H1 (cell line): ENCODE results near the gene DNAJC10. TPM values are rescaled to one million over a fixed set of nuclear protein-coding genes. Genes with fewer than 3 reads are reported as not detected.

Experiments
- CTCF ChIA-PET: fragments of 300-600 bp; sonication (Branson Sonifier 250); formaldehyde crosslinking; loops from one replicate; lab custom pipeline; 2021; ENCODE audit not compliant: partially characterized antibody; lab: Charles Lee
- POLR2A ChIA-PET: fragments of 300-600 bp; sonication (Branson Sonifier 250); formaldehyde crosslinking; loops from one replicate; lab custom pipeline; 2021; ENCODE audit warnings: inconsistent platforms; ENCODE audit not compliant: partially characterized antibody; lab: Charles Lee
- DNase-seq, 2 experiments: peaks; one replicate each; pipeline versions ENCODE4 v3.0.0 to v3.0.0-alpha.2; 2010 to 2022; ENCODE audit warnings: low spot score in 2 of 2, low read depth in 1 of 2, mixed read lengths in 1 of 2
- FAIRE-seq: peaks from 2 replicates; lab custom pipeline; 2011; peaks lifted over from hg19 to GRCh38; lab: Jason Lieb, UNC
- H2AFZ ChIP-seq: 2 replicates; pipeline ENCODE4 v1.8.1; 2012; ENCODE audit warnings: low read length, inconsistent platforms
- H2AK5ac ChIP-seq: 2 replicates; pipeline ENCODE4 v1.6.1; 2013; ENCODE audit warnings: low read depth, low read length
- H2BK120ac ChIP-seq: replicated peaks from 2 replicates; pipeline ENCODE3; 2013; ENCODE audit warnings: low read depth, low read length, inconsistent platforms
- H2BK12ac ChIP-seq: 2 replicates; pipeline ENCODE4 v1.6.1; 2013; ENCODE audit warnings: low read depth, low read length
- H2BK15ac ChIP-seq: 2 replicates; pipeline ENCODE4 v1.6.1; 2013; ENCODE audit warnings: low read length
- H2BK20ac ChIP-seq: 2 replicates; pipeline ENCODE4 v1.6.1; 2013; ENCODE audit warnings: low read length
- H2BK5ac ChIP-seq: 2 replicates; pipeline ENCODE4 v1.6.1; 2013; ENCODE audit warnings: low read depth, low read length
- H3K14ac ChIP-seq: 2 replicates; pipeline ENCODE4 v1.6.1; 2013; ENCODE audit warnings: inconsistent platforms; ENCODE audit not compliant: insufficient read length
- H3K18ac ChIP-seq: 2 replicates; pipeline ENCODE4 v1.6.1; 2013; ENCODE audit warnings: low read length; ENCODE audit errors: extremely low read depth
- H3K23ac ChIP-seq: 2 replicates; pipeline ENCODE4 v1.6.1; 2013; ENCODE audit warnings: inconsistent platforms; ENCODE audit not compliant: insufficient read length
- H3K23me2 ChIP-seq: 2 replicates; pipeline ENCODE4 v1.6.1; 2013; ENCODE audit warnings: low read depth, low read length
- H3K27ac ChIP-seq: 2 replicates; pipeline ENCODE4 v1.6.1; 2011; ENCODE audit warnings: low read depth, low read length, inconsistent platforms
- H3K27me3 ChIP-seq, 4 experiments: replicated peaks in 1 of 4; 1 replicate in 1 of 4; 2 replicates in 3 of 4; pipeline versions ENCODE4 v1.6.1 to v1.8.1; 2011 to 2013; ENCODE audit warnings: low read length in 3 of 4, mild to moderate bottlenecking in 3 of 4, inconsistent platforms in 2 of 4, mixed read lengths in 2 of 4, moderate library complexity in 1 of 4; ENCODE audit not compliant: control insufficient read depth in 3 of 4, insufficient read depth in 3 of 4; ENCODE audit errors: extremely low read depth in 1 of 4
- H3K36me3 ChIP-seq, 4 experiments: 2 replicates each; pipeline versions ENCODE4 v1.6.1 to v1.8.1; 2011 to 2013; ENCODE audit warnings: mild to moderate bottlenecking in 4 of 4, low read length in 3 of 4, moderate library complexity in 2 of 4, control low read depth in 1 of 4, inconsistent platforms in 1 of 4; ENCODE audit not compliant: insufficient read depth in 4 of 4, control insufficient read depth in 2 of 4
- H3K4ac ChIP-seq: replicated peaks from 2 replicates; pipeline ENCODE3; 2013; ENCODE audit warnings: low read length, low read depth, mixed read lengths, inconsistent platforms; ENCODE audit not compliant: insufficient read length
- H3K4me1 ChIP-seq, 4 experiments: replicated peaks in 1 of 4; 1 replicate in 1 of 4; 2 replicates in 3 of 4; pipeline versions ENCODE4 v1.6.1 to v1.8.1; 2011 to 2013; ENCODE audit warnings: low read length in 3 of 4, inconsistent platforms in 2 of 4, mixed read lengths in 1 of 4; ENCODE audit not compliant: insufficient read depth in 4 of 4, control insufficient read depth in 3 of 4
- H3K4me2 ChIP-seq, 2 experiments: 2 replicates each; pipeline versions ENCODE4 v1.6.1 to v1.8.1; 2011 to 2013; ENCODE audit warnings: low read depth in 2 of 2, low read length in 2 of 2, control low read depth in 1 of 2, inconsistent platforms in 1 of 2, mild to moderate bottlenecking in 1 of 2; ENCODE audit not compliant: insufficient read depth in 1 of 2
- H3K4me3 ChIP-seq, 4 experiments: fragments of 200-600, 300-600 bp in 1 of 4; sonication (generic), shearing (Covaris generic), sonication (Bioruptor Twin) in 1 of 4; 2 replicates each; pipeline versions ENCODE4 v1.5.1 to v1.8.1; 2011 to 2016; ENCODE audit warnings: low read length in 4 of 4, low read depth in 3 of 4, control low read depth in 2 of 4, inconsistent platforms in 2 of 4, mild to moderate bottlenecking in 2 of 4, mixed read lengths in 1 of 4, moderate library complexity in 1 of 4; ENCODE audit not compliant: insufficient read depth in 2 of 4; ENCODE audit errors: extremely low read depth in 1 of 4
- H3K56ac ChIP-seq: replicated peaks from 2 replicates; pipeline ENCODE3; 2013; ENCODE audit warnings: low read depth, mild to moderate bottlenecking, mixed read lengths, low read length, inconsistent platforms; ENCODE audit not compliant: insufficient read length
- H3K79me1 ChIP-seq: 2 replicates; pipeline ENCODE4 v1.6.1; 2013; ENCODE audit warnings: low read depth, low read length, control low read depth
- H3K79me2 ChIP-seq, 2 experiments: 2 replicates each; pipeline versions ENCODE4 v1.6.1 to v1.8.1; 2012 to 2013; ENCODE audit warnings: low read length in 2 of 2, mild to moderate bottlenecking in 2 of 2, inconsistent platforms in 1 of 2; ENCODE audit not compliant: insufficient read depth in 2 of 2, control insufficient read depth in 1 of 2
- H3K9ac ChIP-seq, 4 experiments: replicated peaks in 1 of 4; 1 replicate in 1 of 4; 2 replicates in 3 of 4; pipeline versions ENCODE4 v1.6.1 to v1.8.1; 2011 to 2013; ENCODE audit warnings: low read depth in 3 of 4, low read length in 3 of 4, control low read depth in 2 of 4, mild to moderate bottlenecking in 2 of 4, moderate library complexity in 2 of 4, inconsistent platforms in 1 of 4; ENCODE audit errors: extremely low read depth in 1 of 4
- H3K9me3 ChIP-seq, 2 experiments: 2 replicates each; pipeline versions ENCODE4 v1.6.1 to v1.8.1; 2012 to 2013; ENCODE audit warnings: mild to moderate bottlenecking in 2 of 2, moderate library complexity in 2 of 2, control low read depth in 1 of 2, inconsistent platforms in 1 of 2, low read depth in 1 of 2, low read length in 1 of 2, mixed read lengths in 1 of 2; ENCODE audit not compliant: insufficient read depth in 2 of 2
- H4K20me1 ChIP-seq, 2 experiments: replicated peaks in 1 of 2; 2 replicates each; pipeline versions ENCODE3 to v1.8.1; 2011 to 2013; ENCODE audit warnings: inconsistent platforms in 2 of 2, low read length in 2 of 2, mild to moderate bottlenecking in 1 of 2; ENCODE audit not compliant: insufficient read depth in 2 of 2, control insufficient read depth in 1 of 2
- H4K5ac ChIP-seq: 2 replicates; pipeline ENCODE4 v1.6.1; 2013; ENCODE audit warnings: low read length, low read depth, mixed read lengths, inconsistent platforms; ENCODE audit not compliant: insufficient read length
- H4K8ac ChIP-seq: 2 replicates; pipeline ENCODE4 v1.8.0; 2013; ENCODE audit warnings: mild to moderate bottlenecking, moderate library complexity, low read length, inconsistent platforms; ENCODE audit not compliant: insufficient read depth; ENCODE audit errors: extremely low read depth
- H4K91ac ChIP-seq: replicated peaks from 2 replicates; pipeline ENCODE3; 2013; ENCODE audit warnings: low read length, mixed read lengths, inconsistent platforms; ENCODE audit not compliant: insufficient read length
- ASH2L ChIP-seq: fragments of 200-600, 300-600 bp; sonication (generic); IDR thresholded peaks from one replicate; pipeline ENCODE4 v1.7.1; 2017; ENCODE audit warnings: low read length
- BCL11A ChIP-seq, 2 experiments: IDR thresholded peaks; one replicate each; pipeline ENCODE4 v1.6.1; 2011; ENCODE audit warnings: low read depth in 2 of 2, low read length in 2 of 2, mild to moderate bottlenecking in 2 of 2
- CEBPB ChIP-seq: IDR thresholded peaks from 2 replicates; pipeline ENCODE4 v1.6.1; 2012; ENCODE audit warnings: low read depth, low read length
- CREB1 ChIP-seq: IDR thresholded peaks from 2 replicates; pipeline ENCODE4 v1.6.1; 2012; ENCODE audit warnings: inconsistent platforms
- CTBP2 ChIP-seq: IDR thresholded peaks from 2 replicates; pipeline ENCODE4 v1.7.0; 2011; ENCODE audit warnings: borderline replicate concordance, mild to moderate bottlenecking, moderate library complexity, mixed read lengths, low read length; ENCODE audit not compliant: insufficient read depth, insufficient read length
- KDM5A ChIP-seq: fragments of 200-600 bp; IDR thresholded peaks from 2 replicates; pipeline ENCODE4 v1.7.1; 2012; ENCODE audit warnings: mild to moderate bottlenecking, low read length, inconsistent platforms, mixed read lengths
- SIX5 ChIP-seq: IDR thresholded peaks from 2 replicates; pipeline ENCODE4 v1.6.1; 2011; ENCODE audit warnings: mild to moderate bottlenecking, low read depth, low read length
- SP2 ChIP-seq: IDR thresholded peaks from 2 replicates; pipeline ENCODE4 v1.6.1; 2012; ENCODE audit warnings: mild to moderate bottlenecking, low read length, inconsistent platforms
- SRF ChIP-seq: IDR thresholded peaks from 2 replicates; pipeline ENCODE4 v1.6.1; 2011; ENCODE audit warnings: mild to moderate bottlenecking, low read depth, low read length, moderate library complexity
- TCF12 ChIP-seq: IDR thresholded peaks from 2 replicates; pipeline ENCODE4 v1.6.1; 2011; ENCODE audit warnings: low read depth, mild to moderate bottlenecking, low read length
- TEAD4 ChIP-seq: IDR thresholded peaks from 2 replicates; pipeline ENCODE4 v1.6.1; 2012; ENCODE audit warnings: low read depth, low read length, inconsistent platforms, mixed read lengths
- ZNF274 ChIP-seq: IDR thresholded peaks from 2 replicates; pipeline ENCODE4 v1.7.0; 2012; ENCODE audit warnings: low read length, borderline replicate concordance; ENCODE audit errors: extremely low read depth
- WGBS, 2 experiments: shearing (Covaris generic) in 1 of 2; methylation state at CpG; one replicate each; pipeline versions ENCODE4 v1.1.6 to v1.1.7; 2013 to 2015; ENCODE audit warnings: low lambda C conversion rate in 2 of 2, mixed read lengths in 2 of 2, inconsistent platforms in 1 of 2, low coverage in 1 of 2, missing lambda C conversion rate in 1 of 2; ENCODE audit not compliant: insufficient replicate concordance in 2 of 2, insufficient coverage in 1 of 2, insufficient read length in 1 of 2; ENCODE audit errors: extremely low coverage in 1 of 2, missing lambda C conversion rate in 1 of 2; 5-methylcytosine and 5-hydroxymethylcytosine counted together
- polyA plus RNA-seq, 7 experiments: library from polyadenylated mRNA; depleted of rRNA in 3 of 7; stranded (reverse) in 5 of 7; unstranded in 2 of 7; fragments of >200 nt in 5 of 7; fragments of 200-250 nt in 2 of 7; gene quantifications; 1 replicate in 5 of 7; 2 replicates in 1 of 7; 4 replicates in 1 of 7; pipeline versions ENCODE4 v1.2.1 to v1.2.3, GENCODE V29; 2011 to 2013; ENCODE audit warnings: missing spikeins in 2 of 7, mixed read lengths in 2 of 7
- total RNA-seq: library from RNA; stranded (reverse); fragmentation: NEBNext Ultra II Directional; extraction: Animal tissue kit (Norgen Biotek cat#: 25700); gene quantifications from 2 replicates; pipeline ENCODE4 v1.2.1, GENCODE V29; 2021

DNAJC10 gene
- total and polyA plus RNA-seq, 2 of the 8 experiments (the other 6 are each of a cell fraction or from before 2014, with no cell fraction given) = 23.2 to 121 TPM

GRCh38 chr2:182819412-182819811 is 103.4 kb downstream of the DNAJC10 start:
- H4K91ac ChIP-seq = no peak overlapping the region
- H3K9ac ChIP-seq = no peak overlapping the region
- DNase-seq = no peak
- ChIA-PET POLR2A (interaction anchor here (1.1 to 1.6 kb wide), 5 partner anchors 8 to 47 kb away, joined by 3 to 7 read pairs (median 4); partner anchors contain the start of gene FRZB), CTCF (interaction anchor here (0.6 to 2.2 kb wide), 14 partner anchors 8 to 562 kb away, joined by 3 to 8 read pairs (median 4); partner anchors contain the start of gene FRZB)
- H3K27ac ChIP-seq = no peak overlapping the region
- peak overlapping the region; percentile 73 for H4K5ac ChIP-seq
- no peak overlapping the region for H2AFZ ChIP-seq
- H4K8ac ChIP-seq = no peak overlapping the region
- H3K27me3 ChIP-seq = no peaks in the 10 kb centered on the region
- no peaks in the 10 kb centered on the region for H3K23me2 ChIP-seq
- peaks cover 0 to 26% (median 4%) of the 10 kb centered on the region in 4 experiments; a peak in 4 of 7 replicates for H3K4me1 ChIP-seq
- no peak overlapping the region for H2BK12ac ChIP-seq
- no peaks in the 10 kb centered on the region for H3K79me2 ChIP-seq
- H3K18ac ChIP-seq = no peak overlapping the region; the same call in 1 of the 2 replicates
- FAIRE-seq = no peak
- H4K20me1 ChIP-seq = no peaks in the 10 kb centered on the region
- no peak overlapping the region for H2BK15ac ChIP-seq
- no peaks in the 10 kb centered on the region for H3K79me1 ChIP-seq
- no peak overlapping the region for H2BK120ac ChIP-seq
- H2BK20ac ChIP-seq = no peak overlapping the region
- no peak overlapping the region for H3K56ac ChIP-seq
- H3K4me2 ChIP-seq = peak overlapping the region; percentile 13 to 50; a peak in 3 of 4 replicates
- no peak overlapping the region for H3K4ac ChIP-seq
- no peak overlapping the region for H3K23ac ChIP-seq
- H3K9me3 ChIP-seq = no peaks in the 10 kb centered on the region
- no peak overlapping the region for H2BK5ac ChIP-seq
- WGBS, 2 experiments = 87% methylated on average over 4 of the region's 4 CpGs; no CpG with 5 or more reads in 1 of the 2 experiments
- H3K14ac ChIP-seq = no peak overlapping the region
- peak overlapping the region in 1 of 4 experiments; percentile 33; a peak in 2 of 8 replicates for H3K4me3 ChIP-seq
- H2AK5ac ChIP-seq = no peak overlapping the region
- H3K36me3 ChIP-seq = no peaks in the 10 kb centered on the region
- TF ChIP-seq CREB1 (no peak), SRF (no peak), CEBPB (no peak), BCL11A (IDR thresholded peaks at IDR 0.05; ENCODE audit: low read depth in 2 of 2, low read length in 2 of 2) (no peak), TCF12 (no peak), TEAD4 (no peak), ZNF274 (no peak), CTBP2 (no peak), SIX5 (no peak), ASH2L (no peak), SP2 (no peak), KDM5A (no peak)
